Sciatic nerve (tissue), 2 donors: ENCODE data around the gene MANEA. TPM values are rescaled to one million over a fixed set of nuclear protein-coding genes. Genes with fewer than 3 reads are reported as not detected.
"Not testable (repeated sequence)": the region's sequence is repeated elsewhere in the genome, so short reads cannot be mapped to it uniquely, and the experiment has no call there.

Experiments used
- ATAC-seq: fragments of 200-7000 bp; cut with Tn5 transposase; one replicate; pipeline ENCODE4 v1.9.1; 2020; ENCODE audit warnings: mild to moderate bottlenecking, moderate library complexity
- DNase-seq: peaks from one replicate; pipeline ENCODE4 v3.0.0-alpha.2; 2020; ENCODE audit warnings: low spot score
- intact Hi-C: fragments of 100-400 bp; cut with DNase I; formaldehyde crosslinking; loops from one replicate; pipeline ENCODE4 v1.14.2; 2022
- total RNA-seq: library from RNA; stranded (reverse); fragmentation: NEBNext Ultra II Directional; extraction: Animal tissue kit (Norgen Biotek cat#: 25700); gene quantifications from one replicate; pipeline ENCODE4 v1.2.1, GENCODE V29; 2021
- donor health status: DM: no; HTN: no; CAD: no.
- donor health status: DM: no; HTN: no; CAD: no.

MANEA gene
- total RNA-seq, 1 donor from 2014 or later = 11.7 TPM

DNA sequence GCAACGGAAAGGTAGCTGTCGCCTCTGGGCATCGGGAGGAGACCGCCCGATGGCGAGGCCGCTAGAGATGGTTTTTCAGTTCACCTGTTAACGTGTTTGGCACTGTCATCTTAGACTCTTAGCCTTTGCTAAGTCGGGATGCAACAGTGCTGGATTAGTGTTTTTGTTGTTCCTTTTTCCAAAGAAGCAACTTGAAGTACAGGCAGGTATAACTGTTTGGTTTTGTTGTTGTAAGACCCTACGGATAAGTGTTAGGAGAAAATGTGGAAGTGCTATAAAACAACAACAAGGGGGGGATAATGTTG is 723 bp downstream of the MANEA start:
- ATAC-seq (peak; percentile 6), DNase-seq (no peak)
- intact Hi-C loops = no loop called here

DNA sequence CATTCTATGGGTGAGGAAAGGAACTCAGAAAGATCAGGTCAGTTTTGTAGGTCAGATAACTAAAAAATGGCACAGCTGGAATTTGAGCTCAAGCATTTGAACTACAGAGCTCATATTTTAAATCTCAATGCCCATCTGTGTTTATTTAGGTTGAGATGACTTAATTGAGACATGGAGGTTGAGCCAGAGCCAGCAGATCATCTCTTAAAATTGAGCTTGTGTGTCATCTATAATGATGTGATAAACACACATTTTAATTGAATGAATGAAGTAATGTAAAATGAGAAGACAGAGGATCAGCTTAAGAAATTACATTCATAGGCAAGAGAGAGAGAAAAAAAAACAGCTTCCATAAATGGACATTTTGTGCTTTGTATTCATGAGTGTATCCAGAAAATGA is 3.7 kb downstream of the MANEA start:
- intact Hi-C loops = no loop called here
- no peak for ATAC-seq

DNA sequence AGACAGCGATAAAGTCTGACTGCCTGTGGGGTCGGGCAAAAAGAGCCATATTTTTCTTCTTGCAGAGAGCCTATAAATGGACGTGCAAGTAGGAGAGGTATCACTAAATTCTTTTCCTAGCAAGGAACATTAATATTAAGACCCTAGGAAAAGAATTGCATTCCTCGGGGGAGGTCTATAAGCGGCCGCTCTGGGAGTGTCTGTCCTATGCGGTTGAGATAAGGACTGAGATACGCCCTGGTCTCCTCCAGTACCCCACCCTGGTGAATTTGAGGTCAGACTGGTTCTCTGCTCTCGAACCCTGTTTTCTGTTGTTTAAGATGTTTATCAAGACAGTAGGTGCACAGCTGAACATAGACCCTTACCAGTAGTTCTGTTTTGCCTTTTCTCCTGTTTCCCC is 6.9 kb downstream of the MANEA start:
- DNase-seq, intact Hi-C loops, ATAC-seq: not testable (repeated sequence)

More for the DNA sequence above, 3.7 kb downstream of the MANEA start:
- no peak for DNase-seq

DNA sequence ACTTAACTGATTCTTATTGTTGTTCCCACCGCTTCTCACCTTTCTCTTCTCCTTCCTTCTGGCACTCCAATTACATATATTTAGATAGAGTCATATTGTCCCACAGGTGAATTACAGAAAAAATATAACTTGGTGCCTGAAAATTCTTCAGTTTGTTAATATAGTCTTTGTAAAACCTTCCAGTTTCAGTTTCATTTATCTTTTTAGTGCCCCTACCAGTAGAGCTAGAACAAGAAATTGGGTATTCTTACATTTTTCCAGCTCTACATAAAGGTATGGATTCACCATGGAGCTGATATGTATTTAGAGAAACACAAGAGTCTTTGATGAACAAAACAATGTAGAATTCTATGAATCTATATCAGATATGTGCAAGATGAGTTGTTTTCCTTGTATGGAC is 10.7 kb downstream of the MANEA start:
- intact Hi-C loops = no loop called here

DNA sequence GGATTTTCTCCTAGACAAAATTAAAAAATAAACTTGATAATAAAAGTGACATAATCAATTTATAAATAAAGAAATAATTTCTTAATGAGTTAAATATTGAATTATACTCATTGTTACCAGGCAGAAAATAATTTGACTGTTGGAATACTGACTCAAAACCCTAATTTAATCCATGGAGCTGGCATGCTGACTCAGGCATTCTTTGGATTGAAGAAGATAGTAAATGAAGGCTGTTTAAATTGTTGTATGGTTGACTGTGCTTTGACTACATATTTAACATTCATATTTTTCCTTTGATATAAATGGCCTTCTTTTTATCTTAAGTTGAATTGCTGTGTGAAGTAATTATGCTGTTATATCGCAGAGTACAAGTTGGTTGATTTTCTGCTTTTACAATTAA is 11.7 kb downstream of the MANEA start:
- intact Hi-C loops = no loop called here
- DNase-seq (no peak), ATAC-seq (no peak)

More for the DNA sequence above, 10.7 kb downstream of the MANEA start:
- ATAC-seq = no peak
- no peak for DNase-seq

- DNase-seq (no peak), ATAC-seq (no peak)
- intact Hi-C loops = no loop called here
These were observed 12.7 kb downstream of the MANEA start for GRCh38 chr6:95589826-95590570.

DNA sequence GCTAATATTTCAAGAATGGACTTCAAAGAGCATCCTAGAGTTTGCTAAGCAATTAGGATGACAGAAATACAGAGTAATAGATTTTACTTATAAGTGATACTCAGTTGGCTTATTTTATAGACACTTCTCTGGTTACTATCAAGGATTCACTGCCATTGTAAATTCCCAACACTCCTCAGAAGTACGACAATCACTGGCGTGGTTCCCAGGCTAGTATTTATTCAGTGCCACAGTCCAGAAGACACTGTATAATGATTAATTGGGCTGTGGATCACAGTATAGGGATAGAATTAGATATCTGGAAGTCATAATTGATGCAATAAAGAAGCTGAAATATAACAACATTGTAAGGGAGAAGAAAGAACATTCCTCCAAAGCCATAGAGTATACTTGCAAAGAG is 15.7 kb downstream of the MANEA start:
- no peak for ATAC-seq
- intact Hi-C loops = no loop called here

GRCh38 chr6:95596021-95596420 is 18.7 kb downstream of the MANEA start:
- ATAC-seq (no peak), DNase-seq (no peak)
- intact Hi-C loops = no loop called here

More for the DNA sequence above, 15.7 kb downstream of the MANEA start:
- no peak for DNase-seq

DNA sequence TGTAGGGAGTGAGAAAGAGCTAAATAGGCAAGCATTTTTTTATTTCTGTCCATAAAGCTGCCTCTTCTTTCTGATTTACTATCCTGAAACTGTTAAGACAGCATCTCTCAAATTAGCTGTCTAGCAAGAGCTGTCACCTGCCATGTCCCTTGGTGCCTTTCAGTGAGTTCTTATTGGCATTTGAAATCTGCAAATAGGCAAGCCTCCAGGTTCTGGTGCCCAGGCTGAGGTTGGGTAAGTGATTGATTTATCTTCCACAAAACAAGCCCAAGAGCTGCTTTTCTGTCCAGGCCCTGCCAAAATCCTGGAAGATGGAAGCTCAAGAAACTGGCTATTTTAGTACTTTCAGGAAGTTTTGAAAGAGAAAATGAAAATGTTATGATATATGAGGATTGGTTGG is 22.4 kb downstream of the MANEA start:
- DNase-seq (no peak), ATAC-seq (peak; percentile 20)
- intact Hi-C loops = no loop called here

DNA sequence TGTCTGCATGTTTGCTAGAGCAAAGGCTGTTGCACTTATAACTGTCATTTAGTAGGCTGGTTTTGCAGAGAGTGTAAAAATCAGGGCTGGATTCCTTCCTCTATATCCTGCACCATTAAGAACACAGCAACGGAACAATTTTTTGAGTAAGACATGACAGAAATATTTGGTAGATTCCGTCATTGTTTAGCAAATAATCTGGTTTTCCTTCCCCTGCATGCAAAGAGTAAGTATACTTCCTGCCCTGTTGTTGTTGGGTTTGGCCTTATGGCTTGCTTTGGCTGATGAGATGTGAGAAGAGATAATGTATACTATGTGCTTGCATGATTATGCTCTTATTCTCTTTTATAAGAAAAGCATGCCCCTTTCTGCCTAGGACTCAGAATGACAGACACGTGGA is 23.8 kb downstream of the MANEA start:
- ATAC-seq = no peak
- intact Hi-C loops = no loop called here

GRCh38 chr6:95614094-95614493 is 36.8 kb downstream of the MANEA start:
- ATAC-seq (no peak), DNase-seq (no peak)
- intact Hi-C loops = no loop called here

More for the DNA sequence above, 23.8 kb downstream of the MANEA start:
- no peak for DNase-seq

DNA sequence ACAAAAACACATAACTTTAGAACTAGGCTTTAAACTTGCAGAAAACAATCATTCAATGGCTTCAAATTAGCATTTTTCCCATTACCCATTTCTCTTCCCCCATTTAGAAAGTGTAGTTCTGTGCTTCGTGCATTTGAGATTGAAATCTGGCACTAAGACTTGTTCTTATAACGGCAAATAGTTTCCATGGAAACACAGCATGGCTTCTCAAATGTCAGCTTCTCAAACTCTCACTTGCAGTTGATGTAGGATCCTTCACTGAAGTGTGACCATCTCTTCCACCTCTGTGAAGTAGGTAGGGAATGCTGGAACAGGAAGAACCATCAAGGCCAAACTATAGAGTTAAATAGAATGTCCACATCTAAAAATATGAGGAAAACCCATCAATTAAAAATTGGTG is 52.2 kb downstream of the MANEA start:
- DNase-seq = no peak
- ATAC-seq = no peak
- intact Hi-C loops = no loop called here

DNA sequence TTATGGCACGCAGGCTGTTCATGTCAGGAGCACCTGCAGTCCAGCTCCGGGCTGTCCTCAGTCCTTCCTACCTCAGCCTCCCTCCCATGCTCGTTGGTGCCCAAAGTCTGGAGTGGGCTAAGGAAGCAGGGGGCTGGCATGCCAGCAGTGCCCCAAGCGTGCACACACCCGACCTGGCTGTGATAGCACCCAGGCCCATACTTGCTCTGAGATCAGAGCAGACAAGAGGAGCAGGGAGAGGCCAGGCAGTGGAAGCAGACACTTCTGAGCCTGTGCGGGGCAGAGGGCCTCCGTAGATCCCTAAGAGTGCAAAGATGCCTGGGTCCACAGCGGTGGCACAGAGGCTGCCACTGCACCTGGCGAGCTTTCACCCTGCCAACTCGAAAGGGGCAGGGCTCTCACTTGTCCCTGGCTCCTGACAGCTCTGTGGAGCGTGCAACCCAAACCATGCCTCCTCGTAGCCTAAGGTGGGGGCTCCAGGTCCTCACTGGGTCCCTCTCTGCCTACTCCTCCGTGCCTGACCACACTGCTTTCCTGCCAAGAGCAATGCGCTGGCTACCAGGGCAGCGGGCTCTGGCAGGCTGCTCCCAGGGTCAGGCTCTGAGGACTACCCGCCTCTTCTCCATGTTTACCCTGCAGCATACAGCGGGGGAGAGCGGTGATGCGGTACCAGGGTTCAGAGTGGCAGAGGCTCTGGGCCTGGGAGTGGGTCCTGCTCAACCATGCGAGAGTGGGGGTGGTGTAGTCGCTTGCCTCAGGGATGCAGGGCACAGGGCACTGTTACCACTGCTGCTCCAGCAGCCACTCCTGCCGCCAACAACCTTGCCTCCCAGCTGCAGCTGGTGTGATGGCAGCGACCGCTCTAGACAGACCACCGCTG is 59.5 kb downstream of the MANEA start:
- DNase-seq (no peak), ATAC-seq (peak; percentile 24)
- intact Hi-C loops = no loop called here

- intact Hi-C loops = no loop called here
- ATAC-seq = no peak
- DNase-seq = no peak
These were observed 71.3 kb downstream of the MANEA start for GRCh38 chr6:95648636-95649035.

GRCh38 chr6:95649451-95649850 is 72.1 kb downstream of the MANEA start:
- no peak for ATAC-seq
- intact Hi-C loops = no loop called here
- no peak for DNase-seq

GRCh38 chr6:95654176-95654575 is 76.8 kb downstream of the MANEA start:
- intact Hi-C loops = no loop called here
- DNase-seq (no peak), ATAC-seq (no peak)

- ATAC-seq = no peak
- intact Hi-C loops = no loop called here
- no peak for DNase-seq
These were observed 81.6 kb downstream of the MANEA start for GRCh38 chr6:95658886-95659285.
